Measurements from ENCODE around the gene RTN4RL2.

- TF ChIP-seq CTCF (IDR thresholded peaks at IDR 0.05) = no peak
- no peak for TF ChIP-seq ZFX (IDR thresholded peaks at IDR 0.05; ENCODE audit: borderline replicate concordance)
Measured at GRCh38 chr11:57479021-57479663, 18.8 kb downstream of the RTN4RL2 start.

Measured in 22Rv1 (cell line).